HCT116 (cell line): ENCODE measurements around the gene TRMT1. TPM values are rescaled to one million over a fixed set of nuclear protein-coding genes. Genes with fewer than 3 reads are reported as not detected.

Experiments
- ATAC-seq: fragments of 200-7000 bp; cut with Tn5 transposase; 2 replicates; pipeline ENCODE4 v1.9.1; 2020; ENCODE audit warnings: mild to moderate bottlenecking, moderate library complexity
- BruUV-seq: library from RNA; stranded (reverse); fragments of 400-500 nt; replicated peaks from 2 replicates; lab custom pipeline; 2021; lab: Mats Ljungman, UMichigan
- CTCF ChIA-PET: fragments of 300-600 bp; sonication (Branson Sonifier 250); formaldehyde crosslinking; loops from one replicate; lab custom pipeline; 2021; ENCODE audit warnings: antibody characterized with exemption; lab: Charles Lee
- POLR2A ChIA-PET: fragments of 300-600, 350-600 bp; sonication (Branson Sonifier 250); formaldehyde crosslinking; loops from one replicate; lab custom pipeline; 2021; ENCODE audit warnings: antibody characterized with exemption; lab: Charles Lee
- RAD21 ChIA-PET, 2 experiments: fragments of 300-600 bp; sonication (Branson Sonifier 250); formaldehyde crosslinking; loops; one replicate each; lab custom pipeline; 2023; ENCODE audit warnings: low total read pairs in 2 of 2; ENCODE audit not compliant: uncharacterized antibody in 2 of 2, unreplicated experiment in 2 of 2, low non-redundant PET in 1 of 2; lab: Charles Lee
- DNase-seq: peaks from one replicate; pipeline ENCODE4 v3.0.0-alpha.2; 2010; ENCODE audit warnings: low read depth, low spot score
- H2AFZ ChIP-seq: fragments of 200-600 bp; shearing (Covaris generic), sonication (generic); 2 replicates; pipeline ENCODE4 v1.6.1; 2017; ENCODE audit warnings: low read depth, mixed run types, mixed read lengths, antibody characterized with exemption, low read length; ENCODE audit not compliant: poor library complexity, severe bottlenecking
- H3K27ac ChIP-seq: 2 replicates; pipeline ENCODE4 v1.5.1; 2012; ENCODE audit warnings: low read depth, low read length
- H3K27me3 ChIP-seq: fragments of 200-600 bp; sonication (generic); 2 replicates; pipeline ENCODE4 v1.6.1; 2016; ENCODE audit warnings: mixed run types, low read length, mixed read lengths; ENCODE audit not compliant: insufficient read depth
- H3K36me3 ChIP-seq, 2 experiments: fragments of 200-500 bp in 1 of 2; fragments of 200-600 bp in 1 of 2; sonication (Bioruptor generic) in 1 of 2; sonication (generic) in 1 of 2; 2 replicates each; pipeline versions ENCODE4 v1.5.1 to v1.6.1; 2014 to 2016; ENCODE audit warnings: low read length in 2 of 2, inconsistent platforms in 1 of 2, mixed read lengths in 1 of 2, mixed run types in 1 of 2; ENCODE audit not compliant: insufficient read depth in 2 of 2, control insufficient read depth in 1 of 2
- H3K4me1 ChIP-seq, 2 experiments: fragments of 200-600 bp in 1 of 2; sonication (generic) in 1 of 2; 2 replicates each; pipeline versions ENCODE4 v1.5.1 to v1.6.1; 2012 to 2017; ENCODE audit warnings: low read length in 2 of 2, inconsistent platforms in 1 of 2, mild to moderate bottlenecking in 1 of 2, mixed read lengths in 1 of 2, mixed run types in 1 of 2, moderate library complexity in 1 of 2; ENCODE audit not compliant: insufficient read depth in 2 of 2, control insufficient read depth in 1 of 2
- H3K4me2 ChIP-seq: fragments of 200-600 bp; sonication (generic); 2 replicates; pipeline ENCODE4 v1.6.1; 2017; ENCODE audit warnings: mixed run types, low read length, mixed read lengths
- H3K4me3 ChIP-seq, 2 experiments: fragments of 200-600 bp in 1 of 2; sonication (generic) in 1 of 2; replicated peaks in 1 of 2; 2 replicates each; pipeline ENCODE4 v1.5.1; 2011 to 2016; ENCODE audit warnings: low read length in 2 of 2, control low read depth in 1 of 2, low read depth in 1 of 2, mild to moderate bottlenecking in 1 of 2, mixed read lengths in 1 of 2, mixed run types in 1 of 2
- H3K79me2 ChIP-seq: fragments of 200-600 bp; sonication (generic); 2 replicates; pipeline ENCODE4 v1.6.1; 2017; ENCODE audit warnings: mild to moderate bottlenecking, mixed run types, low read length, moderate library complexity, mixed read lengths; ENCODE audit not compliant: insufficient read depth
- H3K9ac ChIP-seq: fragments of 200-600 bp; sonication (generic); 2 replicates; pipeline ENCODE4 v1.6.1; 2016; ENCODE audit warnings: low read length, mixed read lengths
- H3K9me2 ChIP-seq: fragments of 200-600 bp; sonication (generic), shearing (Covaris generic); 2 replicates; pipeline ENCODE4 v1.6.1; 2017; ENCODE audit warnings: mixed run types, mild to moderate bottlenecking, moderate library complexity; ENCODE audit not compliant: insufficient read depth
- H3K9me3 ChIP-seq, 2 experiments: fragments of 200-500 bp in 1 of 2; fragments of 200-600 bp in 1 of 2; sonication (Bioruptor generic) in 1 of 2; sonication (generic) in 1 of 2; 2 replicates each; pipeline ENCODE4 v1.6.1; 2014 to 2017; ENCODE audit warnings: low read length in 2 of 2, mixed read lengths in 2 of 2, inconsistent platforms in 1 of 2, low read depth in 1 of 2, mild to moderate bottlenecking in 1 of 2, mixed run types in 1 of 2, moderate library complexity in 1 of 2; ENCODE audit not compliant: control insufficient read depth in 1 of 2, insufficient read depth in 1 of 2
- H4K20me1 ChIP-seq: fragments of 200-600 bp; sonication (generic), shearing (Covaris generic); 2 replicates; pipeline ENCODE4 v1.6.1; 2017; ENCODE audit warnings: mixed run types, mild to moderate bottlenecking, moderate library complexity; ENCODE audit not compliant: insufficient read depth
- EGR1 ChIP-seq: IDR thresholded peaks from 2 replicates; pipeline ENCODE4 v1.6.1; 2012; ENCODE audit warnings: low read depth
- SP1 ChIP-seq: IDR thresholded peaks from 2 replicates; pipeline ENCODE4 v1.6.1; 2012; ENCODE audit warnings: low read depth
- ZBTB33 ChIP-seq: IDR thresholded peaks from 2 replicates; pipeline ENCODE4 v1.6.1; 2011; ENCODE audit warnings: mild to moderate bottlenecking, low read length, moderate library complexity; ENCODE audit not compliant: insufficient replicate concordance; ENCODE audit errors: extremely low read depth
- ZFX ChIP-seq: fragments of 450-650 bp; IDR thresholded peaks from 2 replicates; pipeline ENCODE4 v1.6.1; 2017
- intact Hi-C: fragments of 100-400 bp; cut with micrococcal nuclease; formaldehyde crosslinking; loops from 2 replicates; pipeline ENCODE4 v1.10.0; 2022
- total RNA-seq: library from RNA; stranded (reverse); gene quantifications from one replicate; pipeline ENCODE4 v1.2.1, GENCODE V29; 2021; ENCODE audit not compliant: unreplicated experiment

The TRMT1 gene
- total RNA-seq, 1 experiment from 2014 or later: 84.4 TPM

- Histone ChIP-seq H3K79me2 (peaks cover 87% of the 10 kb centered on the region), H3K9me3 (no peaks in the 10 kb centered on the region), H3K27me3 (no peaks in the 10 kb centered on the region), H3K36me3 (peaks cover 9 to 33% of the 10 kb centered on the region in 2 experiments; a peak in 3 of 4 replicates), H3K4me3 (peak overlapping the region; percentile 93 to 95), H2AFZ (no peak overlapping the region), H3K9me2 (no peaks in the 10 kb centered on the region), H3K27ac (peak overlapping the region; percentile 100), H3K4me2 (peak overlapping the region; percentile 89), H3K9ac (peak overlapping the region; percentile 99), H3K4me1 (peaks cover 21 to 43% of the 10 kb centered on the region in 2 experiments; a peak in 3 of 4 replicates), H4K20me1 (peaks cover 24% of the 10 kb centered on the region; the same call in 1 of the 2 replicates)
- no TSS peak for BruUV-seq
- intact Hi-C loops: loop anchor here (5.0 kb wide), 1 partner anchor 144 kb away; no protein-coding TSS in a partner anchor
- RAD21 ChIA-PET: interaction anchor here in 1 of 2 experiments (0.8 kb wide), 1 partner anchor 27 kb away, joined by 6 read pairs; no protein-coding TSS in a partner anchor
- CTCF ChIA-PET: interaction anchor here (1.0 to 2.2 kb wide), 8 partner anchors 17 to 153 kb away, joined by 3 to 9 read pairs (median 4); no protein-coding TSS in a partner anchor
- no peak for DNase-seq
- POLR2A ChIA-PET: interaction anchor here (0.8 to 1.8 kb wide), 4 partner anchors 34 to 153 kb away, joined by 3 to 16 read pairs (median 5); no protein-coding TSS in a partner anchor
- ATAC-seq: peak; percentile 56
- no peak for TF ChIP-seq ZBTB33
- no peak for TF ChIP-seq SP1
- peak; percentile 96; the same call in 1 of the 2 replicates for TF ChIP-seq ZFX
- peak; percentile 91 for TF ChIP-seq EGR1
Observed at GRCh38 chr19:13118424-13119193, 2.1 kb upstream of the TRMT1 start.
